EL (cell line): Measurements from ENCODE around the gene SCN2B.

Experiments
- DNase-seq: peaks from one replicate; pipeline ENCODE4 v3.0.0-alpha.2; 2016

Gene SCN2B

DNA sequence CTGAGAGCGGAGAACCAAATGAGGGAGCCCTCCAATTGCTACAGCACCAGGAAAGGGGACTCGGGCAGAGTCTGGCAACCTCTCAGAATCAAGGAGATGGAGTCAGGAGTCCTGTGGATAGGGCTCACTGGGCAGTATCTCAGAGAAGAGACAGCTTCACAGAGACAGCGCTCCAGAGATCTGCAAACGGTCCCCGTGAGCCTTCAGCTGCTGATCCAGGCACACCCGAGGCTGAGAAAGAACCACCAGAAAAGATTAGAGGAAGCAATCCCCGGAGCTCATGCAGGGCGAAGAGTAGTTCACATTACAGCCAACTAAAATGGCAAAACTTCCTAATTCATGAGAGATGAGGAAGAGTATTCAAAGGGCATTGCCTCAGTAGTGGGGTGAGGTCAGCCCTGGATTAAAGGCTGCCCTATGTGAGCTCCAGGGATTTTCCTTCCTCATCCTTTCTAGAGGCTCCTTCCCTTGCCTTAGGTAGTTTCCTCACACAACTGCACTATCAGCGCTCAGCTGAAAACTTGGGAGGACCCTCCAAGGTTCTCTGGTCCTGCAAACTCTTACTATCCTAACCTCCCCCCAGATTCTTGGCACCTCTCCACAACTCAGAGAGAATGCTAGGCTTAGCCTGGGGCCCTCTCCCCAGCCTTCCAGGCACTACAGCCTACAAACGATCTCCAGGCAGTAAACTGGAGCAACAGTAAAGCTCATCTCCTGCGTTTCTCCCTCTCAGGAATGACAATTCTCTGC lies 47.5 kb downstream of the SCN2B start:
- DNase-seq = no peak

DNA sequence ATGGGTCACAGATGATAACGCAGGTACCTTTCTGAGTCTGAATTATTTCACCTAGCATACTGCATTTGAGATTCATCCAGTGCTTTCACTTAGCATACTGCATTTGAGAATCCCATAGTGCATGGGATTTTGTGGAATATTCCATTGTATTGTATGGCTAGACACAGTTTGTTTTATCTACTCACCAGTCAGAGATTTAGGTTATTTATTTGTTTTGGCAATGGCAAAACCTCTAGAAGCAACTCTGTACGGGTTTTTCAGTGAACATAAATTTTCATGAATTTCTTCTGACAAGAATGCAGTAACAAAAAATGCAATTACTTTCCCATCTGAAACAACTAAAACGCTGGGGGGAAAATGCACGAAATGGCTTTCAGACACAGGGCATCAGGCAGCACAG lies 48.1 kb downstream of the SCN2B start:
- DNase-seq = no peak

DNA sequence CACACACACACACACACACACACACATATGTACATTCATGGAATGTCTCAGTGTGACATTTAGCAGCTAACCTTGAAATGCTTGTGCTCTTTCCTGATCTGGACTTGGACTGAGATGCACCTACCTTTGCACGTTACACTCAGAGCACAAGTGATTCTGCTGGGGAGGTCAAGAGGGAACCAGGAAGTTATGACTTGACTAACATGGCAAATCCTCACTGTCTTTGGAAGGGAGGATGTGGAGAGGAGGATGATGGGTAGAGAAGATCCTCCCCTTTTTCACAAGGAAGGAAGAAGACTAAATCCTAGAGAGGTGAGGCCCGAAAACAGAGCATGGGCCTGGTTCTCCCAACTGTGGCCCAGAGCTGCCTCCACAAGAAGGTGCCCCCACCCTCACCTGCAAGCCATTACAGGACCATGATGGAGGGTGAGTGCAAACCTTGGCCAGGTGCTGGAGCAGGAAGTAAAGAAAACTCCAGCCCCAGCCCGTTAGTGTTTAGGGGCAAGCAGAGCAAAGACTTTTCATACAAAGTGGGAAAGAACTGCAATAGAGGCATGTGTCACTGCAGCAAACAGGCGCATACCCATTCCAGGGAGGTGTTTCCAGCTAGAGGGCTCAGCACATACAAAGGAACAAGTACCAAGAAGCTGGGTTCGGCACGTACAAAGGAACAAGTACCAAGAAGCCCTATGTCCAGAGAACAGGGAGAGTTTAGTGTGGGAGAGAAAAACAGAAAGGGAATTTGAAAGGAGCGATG lies 50.2 kb downstream of the SCN2B start:
- peak; percentile 12 for DNase-seq

DNA sequence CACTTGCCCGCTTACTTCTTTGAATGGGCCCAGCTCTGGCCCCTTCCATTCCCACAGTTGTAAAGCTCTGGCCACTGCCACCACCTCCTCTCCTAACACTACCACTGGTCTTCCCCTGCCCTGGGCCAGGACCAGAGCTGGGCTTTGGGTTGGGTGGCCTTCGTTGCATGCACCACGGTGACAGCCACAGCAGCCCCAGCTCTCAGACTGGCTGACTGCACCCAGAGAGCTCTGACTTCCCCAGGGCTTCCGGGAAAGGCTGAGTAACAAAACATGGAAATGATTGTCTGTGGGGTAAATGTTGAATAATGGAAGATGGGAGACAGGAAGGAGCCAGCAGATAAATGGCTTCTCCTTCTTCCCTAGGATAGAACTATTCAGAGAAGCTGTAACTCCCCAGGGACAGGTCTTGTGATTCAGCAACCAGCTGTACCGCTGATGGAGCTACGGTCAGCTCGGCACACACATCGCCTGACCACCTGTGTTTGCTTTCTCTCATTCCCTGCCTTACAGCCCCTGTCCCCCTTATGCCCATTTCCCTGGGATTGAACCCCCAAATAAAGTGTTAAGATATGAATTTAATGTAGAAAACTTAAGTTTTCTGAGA lies 51.4 kb downstream of the SCN2B start:
- DNase-seq = no peak

DNA sequence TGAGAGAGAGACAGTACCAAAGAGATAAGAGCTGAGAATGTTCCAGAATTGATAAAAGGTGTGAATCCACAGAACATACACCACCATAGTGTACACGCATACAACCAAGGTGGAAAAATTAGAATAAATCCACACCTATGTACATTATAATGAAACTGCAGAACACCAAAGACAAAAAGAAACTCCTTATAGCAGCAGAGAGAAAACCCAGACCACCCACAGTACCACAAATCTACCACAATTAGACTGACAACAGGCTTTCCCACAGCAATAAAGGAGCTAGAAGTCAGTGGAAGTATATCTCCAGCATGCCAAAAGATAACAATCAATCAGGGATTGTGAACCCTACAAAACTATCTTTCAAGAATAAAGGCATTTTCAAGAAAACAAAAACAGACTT lies 55.6 kb downstream of the SCN2B start:
- no peak for DNase-seq

DNA sequence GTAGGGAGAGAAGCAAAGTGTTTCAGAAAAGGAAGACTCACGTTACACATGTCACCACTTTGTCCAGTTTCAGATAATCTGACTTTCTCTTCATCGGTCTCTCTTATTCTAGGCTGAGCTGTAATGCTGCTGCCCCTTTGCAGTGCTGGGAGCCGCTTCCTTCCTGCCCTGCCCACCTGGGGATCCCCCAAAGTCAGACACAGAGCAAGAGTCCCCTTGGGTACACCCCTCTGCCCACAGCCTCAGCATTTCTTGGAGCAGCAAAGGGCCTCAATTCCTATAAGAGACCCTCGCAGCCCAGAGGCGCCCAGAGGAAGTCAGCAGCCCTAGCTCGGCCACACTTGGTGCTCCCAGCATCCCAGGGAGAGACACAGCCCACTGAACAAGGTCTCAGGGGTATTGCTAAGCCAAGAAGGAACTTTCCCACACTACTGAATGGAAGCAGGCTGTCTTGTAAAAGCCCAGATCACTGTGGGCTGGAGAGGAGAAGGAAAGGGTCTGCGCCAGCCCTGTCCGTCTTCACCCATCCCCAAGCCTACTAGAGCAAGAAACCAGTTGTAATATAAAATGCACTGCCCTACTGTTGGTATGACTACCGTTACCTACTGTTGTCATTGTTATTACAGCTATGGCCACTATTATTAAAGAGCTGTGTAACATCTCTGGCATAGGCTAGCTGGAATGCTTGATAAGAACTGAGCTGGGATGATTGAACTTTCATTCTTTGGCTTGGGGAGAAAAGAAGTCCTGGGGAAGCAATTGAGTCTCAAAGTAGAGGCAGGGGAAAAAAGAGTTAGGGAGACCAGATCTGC lies 58.4 kb downstream of the SCN2B start:
- no peak for DNase-seq

DNA sequence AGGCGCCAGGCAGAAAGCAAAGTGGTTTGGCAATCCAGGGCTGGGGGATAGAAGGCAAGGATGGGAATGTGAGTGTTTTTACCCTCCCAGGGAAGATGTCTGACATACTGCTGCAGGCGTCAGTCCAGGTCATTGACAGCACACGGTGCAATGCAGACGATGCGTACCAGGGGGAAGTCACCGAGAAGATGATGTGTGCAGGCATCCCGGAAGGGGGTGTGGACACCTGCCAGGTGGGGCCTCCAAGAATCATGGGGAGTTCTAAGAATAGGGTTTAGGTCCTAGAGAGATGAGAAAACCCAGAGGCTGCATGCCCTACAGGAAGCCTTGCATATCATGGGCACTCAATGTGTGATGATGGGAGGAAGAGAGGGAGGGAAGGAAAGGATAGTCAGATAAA lies 61.4 kb downstream of the SCN2B start:
- DNase-seq = no peak

DNA sequence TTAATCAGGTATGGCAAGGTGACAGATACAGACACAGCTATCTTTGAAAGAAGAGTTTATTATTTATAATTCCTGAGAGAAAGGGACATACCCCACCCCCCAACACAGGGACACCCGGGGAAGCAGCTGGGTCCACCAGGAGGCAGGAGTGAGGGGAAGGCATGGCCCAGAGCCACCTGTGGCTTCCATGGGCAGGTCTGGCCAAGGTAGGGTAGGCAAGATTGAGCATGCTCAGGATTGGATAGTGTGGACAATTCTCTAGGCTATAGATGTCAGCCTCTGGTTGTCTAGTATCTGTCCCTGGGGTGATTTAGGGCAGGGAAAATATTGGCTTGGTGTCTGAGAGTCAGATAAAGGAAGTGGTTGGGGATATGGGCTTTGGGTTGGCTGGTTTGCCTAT lies 62.2 kb downstream of the SCN2B start:
- DNase-seq = no peak

DNA sequence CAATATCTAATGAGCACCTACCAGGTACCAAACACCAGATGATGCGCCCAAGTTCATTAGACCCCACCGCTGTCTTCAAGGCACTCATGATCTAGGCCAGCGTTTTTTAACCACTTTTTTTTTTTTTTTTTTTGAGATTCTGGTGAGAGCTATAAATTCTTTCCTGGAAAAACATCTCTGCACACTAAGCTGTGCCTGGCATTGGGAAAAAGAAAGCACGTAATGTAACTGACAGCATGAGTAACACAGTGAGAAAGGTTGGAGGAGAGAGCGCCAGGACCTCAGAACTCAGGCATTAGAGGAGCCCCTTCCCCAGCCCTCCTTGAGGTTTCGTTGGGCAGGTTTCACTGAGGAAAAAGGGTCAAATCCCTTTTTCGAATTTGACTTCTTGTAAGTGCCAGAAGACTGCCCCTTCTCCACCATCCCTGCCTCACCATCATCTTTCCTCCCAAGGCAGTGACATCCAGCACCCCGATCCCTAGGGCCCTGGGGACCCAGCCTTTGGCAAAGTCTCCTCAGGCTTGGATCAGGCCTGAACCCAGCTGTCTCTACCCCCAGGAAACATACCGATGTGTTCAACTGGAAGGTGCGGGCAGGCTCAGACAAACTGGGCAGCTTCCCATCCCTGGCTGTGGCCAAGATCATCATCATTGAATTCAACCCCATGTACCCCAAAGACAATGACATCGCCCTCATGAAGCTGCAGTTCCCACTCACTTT lies 63.6 kb downstream of the SCN2B start:
- DNase-seq = no peak
